Colonic mucosa (tissue), 4 donors: ENCODE measurements around the gene TNFAIP8L3. TPM values are rescaled to one million over a fixed set of nuclear protein-coding genes. Genes with fewer than 3 reads are reported as not detected.

Source experiments
- DNase-seq: peaks from one replicate; pipeline ENCODE4 v3.0.0-alpha.2; 2020
- H3K27ac ChIP-seq: fragments of 200-600 bp; one replicate; pipeline ENCODE4 v1.8.0; 2021
- H3K27me3 ChIP-seq: fragments of 200-600 bp; one replicate; pipeline ENCODE4 v1.8.0; 2021
- H3K36me3 ChIP-seq: fragments of 200-600 bp; one replicate; pipeline ENCODE4 v1.8.0; 2021
- H3K4me1 ChIP-seq: fragments of 200-600 bp; one replicate; pipeline ENCODE4 v1.8.0; 2021; ENCODE audit warnings: mild to moderate bottlenecking
- H3K4me3 ChIP-seq: fragments of 200-600 bp; one replicate; pipeline ENCODE4 v1.8.0; 2021
- H3K9ac ChIP-seq, 2 donors: one replicate each; pipeline ENCODE4 v1.7.0; 2013; ENCODE audit warnings: control low read depth in 2 of 2, low read depth in 2 of 2, low read length in 2 of 2
- H3K9me3 ChIP-seq: fragments of 200-600 bp; one replicate; pipeline ENCODE4 v1.8.0; 2021
- intact Hi-C: fragments of 100-400 bp; cut with DNase I; formaldehyde crosslinking; loops from one replicate; pipeline ENCODE4 v1.14.1; 2022
- total RNA-seq, 2 donors: library from RNA; stranded (reverse); fragmentation: NEBNext Ultra II Directional in 1 of 2; extraction: Animal tissue kit (Norgen Biotek cat#: 25700) in 1 of 2; gene quantifications; one replicate each; pipeline ENCODE4 v1.2.1, GENCODE V29; 2021
- TF ChIP-seq, protein P1 (sequence below): fragments of 200-600 bp; IDR thresholded peaks from one replicate; pipeline ENCODE4 v1.8.0; 2022; ENCODE audit warnings: antibody characterized with exemption, mild to moderate bottlenecking
- donor health status: healthy.
- donor health status: DM: no; HTN: no; CAD: no.
- donor health status: DM: no; HTN: no; CAD: no.

Gene TNFAIP8L3
- total RNA-seq, 2 donors from 2014 or later: 5.3 to 7.3 TPM

- Histone ChIP-seq H3K4me1 (no peaks in the 10 kb centered on the region), H3K27ac (no peak overlapping the region), H3K27me3 (no peaks in the 10 kb centered on the region), H3K9ac (no peak overlapping the region), H3K36me3 (no peaks in the 10 kb centered on the region), H3K4me3 (no peak overlapping the region), H3K9me3 (no peaks in the 10 kb centered on the region)
- DNase-seq: no peak
- TF ChIP-seq, protein P1, sequence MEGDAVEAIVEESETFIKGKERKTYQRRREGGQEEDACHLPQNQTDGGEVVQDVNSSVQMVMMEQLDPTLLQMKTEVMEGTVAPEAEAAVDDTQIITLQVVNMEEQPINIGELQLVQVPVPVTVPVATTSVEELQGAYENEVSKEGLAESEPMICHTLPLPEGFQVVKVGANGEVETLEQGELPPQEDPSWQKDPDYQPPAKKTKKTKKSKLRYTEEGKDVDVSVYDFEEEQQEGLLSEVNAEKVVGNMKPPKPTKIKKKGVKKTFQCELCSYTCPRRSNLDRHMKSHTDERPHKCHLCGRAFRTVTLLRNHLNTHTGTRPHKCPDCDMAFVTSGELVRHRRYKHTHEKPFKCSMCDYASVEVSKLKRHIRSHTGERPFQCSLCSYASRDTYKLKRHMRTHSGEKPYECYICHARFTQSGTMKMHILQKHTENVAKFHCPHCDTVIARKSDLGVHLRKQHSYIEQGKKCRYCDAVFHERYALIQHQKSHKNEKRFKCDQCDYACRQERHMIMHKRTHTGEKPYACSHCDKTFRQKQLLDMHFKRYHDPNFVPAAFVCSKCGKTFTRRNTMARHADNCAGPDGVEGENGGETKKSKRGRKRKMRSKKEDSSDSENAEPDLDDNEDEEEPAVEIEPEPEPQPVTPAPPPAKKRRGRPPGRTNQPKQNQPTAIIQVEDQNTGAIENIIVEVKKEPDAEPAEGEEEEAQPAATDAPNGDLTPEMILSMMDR: no peak
- intact Hi-C loops: no loop called here
These were observed 27.0 kb upstream of the TNFAIP8L3 start for GRCh38 chr15:51121631-51122225.

DNA sequence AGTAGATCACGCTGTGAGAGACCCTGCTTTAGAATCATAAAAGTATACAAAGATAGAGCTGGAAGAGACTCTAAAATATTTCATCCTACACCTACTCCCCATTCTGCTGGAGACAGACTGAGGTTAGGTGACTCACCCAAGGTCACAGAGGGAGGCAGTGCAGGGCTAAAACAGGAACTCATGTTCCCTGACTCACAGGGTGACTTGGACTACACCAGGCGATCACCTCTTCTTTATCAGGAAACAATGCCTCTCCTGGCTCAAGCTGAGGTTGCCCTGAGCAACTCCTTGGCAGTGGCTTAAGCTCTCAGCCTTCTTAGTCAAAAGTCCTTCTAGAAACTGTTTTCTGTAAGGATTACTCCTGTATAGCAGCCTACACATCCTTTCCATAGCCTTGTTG is 26.4 kb upstream of the TNFAIP8L3 start:
- Histone ChIP-seq H3K27me3 (no peaks in the 10 kb centered on the region), H3K4me1 (no peaks in the 10 kb centered on the region), H3K9ac (no peak overlapping the region), H3K27ac (no peak overlapping the region), H3K4me3 (no peak overlapping the region), H3K36me3 (no peaks in the 10 kb centered on the region), H3K9me3 (no peaks in the 10 kb centered on the region)
- TF ChIP-seq, protein P1: no peak
- no peak for DNase-seq
- intact Hi-C loops: no loop called here

- Histone ChIP-seq H3K4me1 (no peaks in the 10 kb centered on the region), H3K9ac (no peak overlapping the region), H3K36me3 (no peaks in the 10 kb centered on the region), H3K27me3 (no peaks in the 10 kb centered on the region), H3K27ac (no peak overlapping the region), H3K9me3 (no peaks in the 10 kb centered on the region), H3K4me3 (no peak overlapping the region)
- no peak for DNase-seq
- TF ChIP-seq, protein P1: no peak
- intact Hi-C loops: no loop called here
These were observed 24.4 kb upstream of the TNFAIP8L3 start for GRCh38 chr15:51119120-51119519.

GRCh38 chr15:51117270-51117669 is 22.6 kb upstream of the TNFAIP8L3 start:
- TF ChIP-seq, protein P1: no peak
- no peak overlapping the region for H3K4me3 ChIP-seq

GRCh38 chr15:51114437-51115119 is 19.9 kb upstream of the TNFAIP8L3 start:
- Histone ChIP-seq H3K4me3 (no peak overlapping the region), H3K9ac (no peak overlapping the region), H3K27ac (no peak overlapping the region), H3K36me3 (no peaks in the 10 kb centered on the region), H3K27me3 (no peaks in the 10 kb centered on the region), H3K4me1 (no peaks in the 10 kb centered on the region), H3K9me3 (no peaks in the 10 kb centered on the region)
- TF ChIP-seq, protein P1: no peak
- intact Hi-C loops: no loop called here
- no peak for DNase-seq

More at GRCh38 chr15:51117270-51117669, 22.6 kb upstream of the TNFAIP8L3 start:
- DNase-seq: no peak
- no peaks in the 10 kb centered on the region for H3K4me1 ChIP-seq
- intact Hi-C loops: no loop called here
- no peaks in the 10 kb centered on the region for H3K36me3 ChIP-seq
- H3K27me3 ChIP-seq: no peaks in the 10 kb centered on the region
- H3K9ac ChIP-seq: no peak overlapping the region
- no peaks in the 10 kb centered on the region for H3K9me3 ChIP-seq
- no peak overlapping the region for H3K27ac ChIP-seq
